Ovary (tissue), 9 donors: Measurements from ENCODE around the gene CCDC3. TPM values are rescaled to one million over a fixed set of nuclear protein-coding genes. Genes with fewer than 3 reads are reported as not detected.

Experiments
- DNase-seq, 5 donors: peaks; one replicate each; pipeline ENCODE4 v3.0.0-alpha.2; 2019 to 2020
- H3K27ac ChIP-seq, 2 donors: fragments of 200-600 bp; one replicate each; pipeline versions ENCODE4 v1.5.1 to v1.8.0; 2019 to 2022
- H3K27me3 ChIP-seq: fragments of 200-600 bp; one replicate; pipeline ENCODE4 v1.8.0; 2022
- H3K36me3 ChIP-seq: fragments of 200-600 bp; sonication (generic); one replicate; pipeline ENCODE4 v1.5.1; 2019
- H3K4me1 ChIP-seq: one replicate; pipeline ENCODE4 v1.8.1; 2013; ENCODE audit warnings: mild to moderate bottlenecking, moderate library complexity; ENCODE audit not compliant: insufficient read depth
- H3K4me3 ChIP-seq: fragments of 200-600 bp; sonication (generic); one replicate; pipeline ENCODE4 v1.5.1; 2017
- H3K9me3 ChIP-seq, 2 donors: fragments of 200-600 bp in 1 of 2; sonication (generic) in 1 of 2; one replicate each; pipeline versions ENCODE4 v1.5.1 to v1.8.1; 2013 to 2019; ENCODE audit warnings: mild to moderate bottlenecking in 1 of 2, moderate library complexity in 1 of 2
- CTCF ChIP-seq, 3 donors: fragments of 450-650 bp in 2 of 3; fragments of 200-600 bp in 1 of 3; IDR thresholded peaks; one replicate each; pipeline versions ENCODE4 v1.5.1 to v1.8.0; 2016 to 2022; ENCODE audit warnings: antibody characterized with exemption in 3 of 3, mild to moderate bottlenecking in 1 of 3
- EP300 ChIP-seq: sonication (generic); formaldehyde crosslinking; IDR thresholded peaks from one replicate; pipeline ENCODE4 v1.6.1; 2017; ENCODE audit warnings: antibody characterized with exemption
- POLR2A ChIP-seq: fragments of 450-650 bp; IDR thresholded peaks from one replicate; pipeline ENCODE4 v1.6.1; 2017; ENCODE audit warnings: antibody characterized with exemption, mild to moderate bottlenecking, moderate library complexity
- WGBS, 3 donors: extraction: QIAGEN DNeasy Blood & Tissue Kit in 1 of 3; methylation state at CpG; one replicate each; pipeline versions ENCODE4 v1.1.5 to v1.1.7; 2013 to 2017; 5-methylcytosine and 5-hydroxymethylcytosine counted together
- intact Hi-C, 4 donors: fragments of 100-400 bp; cut with DNase I; formaldehyde crosslinking; loops; one replicate each; pipeline versions ENCODE4 v1.11.0 to v1.15.1; 2022 to 2023
- polyA plus RNA-seq, 2 donors: library from polyadenylated mRNA; stranded (reverse); fragments of 200-250 nt in 1 of 2; fragments of 350-450 nt in 1 of 2; fragmentation: Illumina TruSeq in 1 of 2; extraction: RNeasy Lipid Tissue Mini Kit (QIAGEN cat#74804) in 1 of 2; gene quantifications; one replicate each; pipeline ENCODE4 v1.2.3, GENCODE V29; 2013 to 2014
- total RNA-seq, 7 donors: library from RNA; depleted of rRNA in 2 of 7; stranded (reverse); fragments of >200 nt in 2 of 7; fragmentation: NEBNext Ultra II Directional in 3 of 7; extraction: Animal tissue kit (Norgen Biotek cat#: 25700) in 3 of 7; gene quantifications; one replicate each; pipeline versions ENCODE4 v1.1.0 to v1.2.4, GENCODE V29; 2016 to 2023
- donor health status: DM: no; HTN: no; CAD: no; lungs with moderate emphysema.
- donor health status: DM: no; HTN: no; CAD: no.
- donor health status: Bipolar disorder and iron deficiency.
- donor health status: DM: yes; HTN: yes; CAD: no.
- donor health status: DM: no; HTN: no; CAD: no.
- donor health status: DM: yes; HTN: yes; CAD: no.

The CCDC3 gene
- total and polyA plus RNA-seq, 9 donors, result 14.3 to 190 (median 53.7) TPM

- intact Hi-C loops, result loop anchor here in 1 of 4 donors (10.0 kb wide), 1 partner anchor 177 kb away; no protein-coding TSS in a partner anchor
- H3K27me3 ChIP-seq, result no peaks in the 10 kb centered on the region
- no peak overlapping the region for H3K27ac ChIP-seq
- peaks cover 0 to 4% of the 10 kb centered on the region in 2 donors for H3K9me3 ChIP-seq
- DNase-seq, result no peak
- WGBS, 3 donors, result 94 to 95% (median 95%) methylated on average over 24 of the region's 24 CpGs
- TF ChIP-seq CTCF (IDR thresholded peaks at IDR 0.05), result no peak
- no peak for TF ChIP-seq EP300
- TF ChIP-seq POLR2A, result no peak
- H3K4me1 ChIP-seq, result peaks cover 2% of the 10 kb centered on the region
- H3K4me3 ChIP-seq, result no peak overlapping the region
- H3K36me3 ChIP-seq, result no peaks in the 10 kb centered on the region
Measured at GRCh38 chr10:12898271-12898670, 103.2 kb downstream of the CCDC3 start.

- H3K9me3 ChIP-seq, result peaks cover 0 to 4% of the 10 kb centered on the region in 2 donors
- no peaks in the 10 kb centered on the region for H3K27me3 ChIP-seq
- TF ChIP-seq CTCF (IDR thresholded peaks at IDR 0.05) (no peak), POLR2A (no peak), EP300 (no peak)
- intact Hi-C loops, result loop anchor here in 1 of 4 donors (10.0 kb wide), 1 partner anchor 178 kb away; no protein-coding TSS in a partner anchor
- no peaks in the 10 kb centered on the region for H3K36me3 ChIP-seq
- H3K27ac ChIP-seq, result no peak overlapping the region
- H3K4me1 ChIP-seq, result peaks cover 2% of the 10 kb centered on the region
- no peak overlapping the region for H3K4me3 ChIP-seq
- no peak for DNase-seq
- WGBS, 3 donors, result 91 to 93% (median 91%) methylated on average over 6 of the region's 6 CpGs
Measured at GRCh38 chr10:12897278-12897677, 104.2 kb downstream of the CCDC3 start.

- no peak overlapping the region for H3K4me3 ChIP-seq
- intact Hi-C loops, result loop anchor here in 1 of 4 donors (10.0 kb wide), 1 partner anchor 179 kb away; no protein-coding TSS in a partner anchor
- H3K4me1 ChIP-seq, result no peaks in the 10 kb centered on the region
- H3K27ac ChIP-seq, result no peak overlapping the region
- TF ChIP-seq EP300 (no peak), POLR2A (no peak), CTCF (IDR thresholded peaks at IDR 0.05) (no peak)
- peaks cover 0 to 4% of the 10 kb centered on the region in 2 donors for H3K9me3 ChIP-seq
- no peaks in the 10 kb centered on the region for H3K36me3 ChIP-seq
- WGBS, 3 donors, result 99% methylated on average over 5 of the region's 5 CpGs
- no peak for DNase-seq
- no peaks in the 10 kb centered on the region for H3K27me3 ChIP-seq
Measured at GRCh38 chr10:12896251-12896650, 105.3 kb downstream of the CCDC3 start.

GRCh38 chr10:12892924-12893323, 108.6 kb downstream of the CCDC3 start:
- TF ChIP-seq EP300, result no peak
- Histone ChIP-seq H3K4me1 (peaks cover 6% of the 10 kb centered on the region), H3K27ac (no peak overlapping the region), H3K9me3 (peaks cover 0 to 4% of the 10 kb centered on the region in 2 donors), H3K36me3 (no peaks in the 10 kb centered on the region), H3K4me3 (no peak overlapping the region), H3K27me3 (no peaks in the 10 kb centered on the region)
- intact Hi-C loops, result loop anchor here in 1 of 4 donors (10.0 kb wide), 1 partner anchor 182 kb away; no protein-coding TSS in a partner anchor
- no peak for DNase-seq

- DNase-seq, result no peak
- WGBS, 3 donors, result 76 to 86% (median 77%) methylated on average over 3 of the region's 3 CpGs
- Histone ChIP-seq H3K36me3 (no peaks in the 10 kb centered on the region), H3K27me3 (no peaks in the 10 kb centered on the region), H3K4me1 (peaks cover 12% of the 10 kb centered on the region), H3K4me3 (no peak overlapping the region), H3K27ac (no peak overlapping the region), H3K9me3 (peaks cover 0 to 4% of the 10 kb centered on the region in 2 donors)
- intact Hi-C loops, result loop anchor here in 1 of 4 donors (10.0 kb wide), 1 partner anchor 184 kb away; no protein-coding TSS in a partner anchor
- no peak for TF ChIP-seq CTCF (IDR thresholded peaks at IDR 0.05)
- TF ChIP-seq EP300, result no peak
- no peak for TF ChIP-seq POLR2A
Measured at GRCh38 chr10:12890958-12891357, 110.6 kb downstream of the CCDC3 start.
